Muscle layer of colon (tissue), 2 donors: ENCODE data around the gene ATP6V0C.
A peak's percentile ranks its signal among the peaks of the same experiment; 100 is the strongest.
"Not testable (repeated sequence)": the region's sequence is repeated elsewhere in the genome, so short reads cannot be mapped to it uniquely, and the experiment has no call there.

Experiments
- H3K27ac ChIP-seq: one replicate; pipeline ENCODE4 v1.7.0; 2013; ENCODE audit warnings: low read depth, mild to moderate bottlenecking, low read length, moderate library complexity
- H3K27me3 ChIP-seq, 2 donors: one replicate each; pipeline ENCODE4 v1.7.0; 2013; ENCODE audit warnings: low read length in 2 of 2, mild to moderate bottlenecking in 2 of 2; ENCODE audit not compliant: insufficient read depth in 2 of 2, control insufficient read depth in 1 of 2
- H3K36me3 ChIP-seq: one replicate; pipeline ENCODE4 v1.7.0; 2013; ENCODE audit warnings: mild to moderate bottlenecking, low read length; ENCODE audit not compliant: insufficient read depth
- H3K4me1 ChIP-seq: one replicate; pipeline ENCODE4 v1.7.0; 2013; ENCODE audit warnings: mild to moderate bottlenecking, low read length; ENCODE audit not compliant: insufficient read depth
- H3K4me3 ChIP-seq, 2 donors: one replicate each; pipeline ENCODE4 v1.7.0; 2013; ENCODE audit warnings: low read length in 2 of 2, low read depth in 1 of 2, mild to moderate bottlenecking in 1 of 2, moderate library complexity in 1 of 2
- H3K9ac ChIP-seq: one replicate; pipeline ENCODE4 v1.7.0; 2013; ENCODE audit warnings: low read length
- H3K9me3 ChIP-seq: one replicate; pipeline ENCODE4 v1.7.0; 2013; ENCODE audit warnings: mild to moderate bottlenecking, low read length
- donor health status: abdominal sarcoma.
- donor health status: Adenocarcinoma of cecum.

Gene ATP6V0C

GRCh38 chr16:2476741-2477140, 37.0 kb upstream of the ATP6V0C start:
- Histone ChIP-seq H3K27ac (no peak overlapping the region), H3K36me3 (no peaks in the 10 kb centered on the region), H3K9ac (no peak overlapping the region), H3K4me1 (peaks cover 6% of the 10 kb centered on the region), H3K27me3 (peaks cover 0 to 19% of the 10 kb centered on the region in 2 donors), H3K4me3 (no peak overlapping the region), H3K9me3 (no peaks in the 10 kb centered on the region)

GRCh38 chr16:2477327-2477726, 36.4 kb upstream of the ATP6V0C start:
- Histone ChIP-seq H3K36me3 (no peaks in the 10 kb centered on the region), H3K4me3 (no peak overlapping the region), H3K27ac (no peak overlapping the region), H3K9me3 (no peaks in the 10 kb centered on the region), H3K27me3 (peaks cover 0 to 13% of the 10 kb centered on the region in 2 donors), H3K9ac (no peak overlapping the region), H3K4me1 (peaks cover 10% of the 10 kb centered on the region)

GRCh38 chr16:2478279-2478678, 35.5 kb upstream of the ATP6V0C start:
- Histone ChIP-seq H3K36me3 (no peaks in the 10 kb centered on the region), H3K4me3 (no peak overlapping the region), H3K4me1 (peaks cover 19% of the 10 kb centered on the region), H3K9me3 (no peaks in the 10 kb centered on the region), H3K9ac (no peak overlapping the region), H3K27ac (no peak overlapping the region), H3K27me3 (peaks cover 0 to 4% of the 10 kb centered on the region in 2 donors)

GRCh38 chr16:2479996-2480395, 33.8 kb upstream of the ATP6V0C start:
- H3K9ac ChIP-seq, H3K4me3 ChIP-seq, H3K9me3 ChIP-seq, H3K27ac ChIP-seq, H3K36me3 ChIP-seq, H3K27me3 ChIP-seq: not testable (repeated sequence)
- peaks cover 31% of the 10 kb centered on the region for H3K4me1 ChIP-seq

- no peaks in the 10 kb centered on the region for H3K27me3 ChIP-seq
- H3K36me3 ChIP-seq, result no peaks in the 10 kb centered on the region
- no peak overlapping the region for H3K27ac ChIP-seq
- H3K9me3 ChIP-seq, result no peaks in the 10 kb centered on the region
- H3K9ac ChIP-seq, result no peak overlapping the region
- H3K4me3 ChIP-seq, result no peak overlapping the region
- peaks cover 28% of the 10 kb centered on the region for H3K4me1 ChIP-seq
Measured at GRCh38 chr16:2480948-2481347, 32.8 kb upstream of the ATP6V0C start.

- no peak overlapping the region for H3K4me3 ChIP-seq
- H3K27ac ChIP-seq, result no peak overlapping the region
- H3K27me3 ChIP-seq, result no peaks in the 10 kb centered on the region
- peak overlapping the region; percentile 76 for H3K9ac ChIP-seq
- peaks cover 25% of the 10 kb centered on the region for H3K4me1 ChIP-seq
- H3K9me3 ChIP-seq, result no peaks in the 10 kb centered on the region
- no peaks in the 10 kb centered on the region for H3K36me3 ChIP-seq
Measured at GRCh38 chr16:2481676-2482075, 32.1 kb upstream of the ATP6V0C start.

GRCh38 chr16:2482249-2482648, 31.5 kb upstream of the ATP6V0C start:
- no peaks in the 10 kb centered on the region for H3K27me3 ChIP-seq
- H3K9me3 ChIP-seq, result no peaks in the 10 kb centered on the region
- peak overlapping the region; percentile 29 to 45 for H3K4me3 ChIP-seq
- no peaks in the 10 kb centered on the region for H3K36me3 ChIP-seq
- peak overlapping the region; percentile 76 for H3K9ac ChIP-seq
- peak overlapping the region; percentile 85 for H3K27ac ChIP-seq
- H3K4me1 ChIP-seq, result peaks cover 25% of the 10 kb centered on the region

- Histone ChIP-seq H3K4me1 (peaks cover 25% of the 10 kb centered on the region), H3K27ac (peak overlapping the region; percentile 85), H3K36me3 (no peaks in the 10 kb centered on the region), H3K27me3 (no peaks in the 10 kb centered on the region), H3K4me3 (peak overlapping the region; percentile 29 to 45), H3K9ac (peak overlapping the region; percentile 76), H3K9me3 (no peaks in the 10 kb centered on the region)
Measured at GRCh38 chr16:2482708-2483534, 30.8 kb upstream of the ATP6V0C start.

- Histone ChIP-seq H3K27ac (no peak overlapping the region), H3K36me3 (no peaks in the 10 kb centered on the region), H3K9ac (no peak overlapping the region), H3K27me3 (no peaks in the 10 kb centered on the region), H3K9me3 (no peaks in the 10 kb centered on the region), H3K4me3 (peak overlapping the region in 1 of 2 donors; percentile 45), H3K4me1 (peaks cover 25% of the 10 kb centered on the region)
Measured at GRCh38 chr16:2483939-2484897, 29.5 kb upstream of the ATP6V0C start.

- H3K27ac ChIP-seq, result no peak overlapping the region
- H3K9me3 ChIP-seq, result no peaks in the 10 kb centered on the region
- H3K4me3 ChIP-seq, result no peak overlapping the region
- peaks cover 25% of the 10 kb centered on the region for H3K4me1 ChIP-seq
- no peak overlapping the region for H3K9ac ChIP-seq
- H3K27me3 ChIP-seq, result no peaks in the 10 kb centered on the region
- no peaks in the 10 kb centered on the region for H3K36me3 ChIP-seq
Measured at GRCh38 chr16:2484898-2485508, 28.7 kb upstream of the ATP6V0C start.
